Activated CD4-positive, alpha-beta memory T cell treated with anti-CD3 and anti-CD28 coated beads, Interleukin-2, amount 10 ng/mL, durations not matched to agents 7 days and 5 days (primary cell): ENCODE data around the gene CFAP57. TPM values are rescaled to one million over a fixed set of nuclear protein-coding genes. Genes with fewer than 3 reads are reported as not detected.

Experiments used
- CTCF ChIA-PET: fragments of 350-600 bp; sonication (Branson Sonifier 250); formaldehyde crosslinking; loops from one replicate; lab custom pipeline; 2021; ENCODE audit warnings: antibody characterized with exemption, inconsistent platforms; lab: Charles Lee
- POLR2A ChIA-PET: fragments of 350-600 bp; sonication (Branson Sonifier 250); formaldehyde crosslinking; loops from one replicate; lab custom pipeline; 2021; ENCODE audit warnings: antibody characterized with exemption; lab: Charles Lee
- DNase-seq: peaks from one replicate; pipeline ENCODE4 v3.0.0-alpha.2; 2020
- H3K27ac Mint-ChIP-seq: one replicate; pipeline ENCODE4 v1.8.0; 2021; ENCODE audit warnings: mild to moderate bottlenecking, mixed read lengths
- H3K27me3 Mint-ChIP-seq: one replicate; pipeline ENCODE4 v1.8.0; 2021; ENCODE audit warnings: mixed read lengths
- H3K36me3 Mint-ChIP-seq: one replicate; pipeline ENCODE4 v1.8.0; 2021; ENCODE audit warnings: low read depth, mixed read lengths
- H3K4me1 Mint-ChIP-seq: one replicate; pipeline ENCODE4 v1.8.0; 2021; ENCODE audit warnings: mixed read lengths
- H3K4me3 Mint-ChIP-seq: one replicate; pipeline ENCODE4 v1.8.0; 2021; ENCODE audit warnings: mild to moderate bottlenecking, mixed read lengths
- H3K9me3 Mint-ChIP-seq: one replicate; pipeline ENCODE4 v1.8.0; 2021; ENCODE audit warnings: mixed read lengths
- total RNA-seq, 2 experiments: library from RNA; stranded (reverse); gene quantifications; one replicate each; pipeline ENCODE4 v1.2.3, GENCODE V29; 2021

CFAP57 gene
- total RNA-seq, 2 experiments from 2014 or later, result 0.10 TPM; not detected in 1

DNA sequence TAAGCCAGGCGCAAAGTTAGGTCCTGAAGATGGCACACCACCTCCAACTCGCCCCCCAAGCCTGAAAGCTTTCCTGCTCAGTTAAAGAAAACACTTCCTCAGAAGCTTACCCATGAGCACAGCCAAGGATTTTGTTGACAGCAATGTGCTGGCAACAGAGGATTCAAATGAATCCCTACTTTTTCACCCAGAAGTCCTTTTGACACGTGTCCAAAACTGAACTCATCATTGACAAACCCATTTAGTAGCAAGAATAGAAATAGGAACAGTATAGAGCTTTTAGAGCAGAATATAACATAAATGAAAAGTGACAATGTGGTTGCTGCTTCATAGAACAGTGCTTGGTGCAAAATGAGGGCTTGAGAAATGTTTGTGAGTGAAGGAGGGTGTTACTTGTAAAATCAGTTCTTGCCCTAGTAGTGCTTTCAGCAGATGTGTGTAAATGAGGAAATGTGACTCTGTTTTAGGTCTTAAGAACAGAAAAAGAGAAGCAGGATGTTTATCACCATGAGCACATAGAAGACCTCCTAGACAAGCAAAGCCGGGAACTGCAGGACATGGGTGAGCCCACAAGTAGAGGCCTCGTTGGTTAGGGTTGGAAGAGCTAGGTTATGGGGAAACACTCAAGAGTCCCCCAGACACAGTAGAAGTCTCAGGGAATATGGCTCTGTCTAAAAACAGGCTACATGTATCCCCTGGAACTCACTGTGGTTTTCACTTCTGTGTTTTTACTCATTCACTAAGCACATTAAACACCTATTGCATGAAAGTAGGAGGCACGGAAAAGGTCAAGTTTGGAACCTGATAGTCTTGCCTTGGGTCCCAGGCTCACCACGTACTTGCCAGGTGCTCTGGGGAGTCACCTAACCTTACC is 49.0 kb downstream of the CFAP57 start:
- CTCF ChIA-PET, result no interaction called here
- Mint-ChIP-seq H3K4me1 (peaks cover 3% of the 10 kb centered on the region), H3K27ac (no peak overlapping the region), H3K9me3 (no peaks in the 10 kb centered on the region), H3K4me3 (no peak overlapping the region), H3K36me3 (no peaks in the 10 kb centered on the region), H3K27me3 (peaks cover 5% of the 10 kb centered on the region)
- POLR2A ChIA-PET, result no interaction called here
- no peak for DNase-seq

- Mint-ChIP-seq H3K4me1 (peaks cover 3% of the 10 kb centered on the region), H3K27ac (no peak overlapping the region), H3K36me3 (no peaks in the 10 kb centered on the region), H3K27me3 (peaks cover 3% of the 10 kb centered on the region), H3K4me3 (no peak overlapping the region), H3K9me3 (no peaks in the 10 kb centered on the region)
- ChIA-PET POLR2A (no interaction called here), CTCF (no interaction called here)
- no peak for DNase-seq
Measured at GRCh38 chr1:43221797-43222196, 49.7 kb downstream of the CFAP57 start.

GRCh38 chr1:43222879-43223278 is 50.7 kb downstream of the CFAP57 start:
- Mint-ChIP-seq H3K36me3 (no peaks in the 10 kb centered on the region), H3K27me3 (peaks cover 3% of the 10 kb centered on the region), H3K27ac (no peak overlapping the region), H3K9me3 (no peaks in the 10 kb centered on the region), H3K4me3 (no peak overlapping the region), H3K4me1 (peaks cover 3% of the 10 kb centered on the region)
- ChIA-PET CTCF (no interaction called here), POLR2A (no interaction called here)
- DNase-seq, result no peak

- peaks cover 3% of the 10 kb centered on the region for H3K27me3 Mint-ChIP-seq
- no peak for DNase-seq
- peaks cover 3% of the 10 kb centered on the region for H3K4me1 Mint-ChIP-seq
- H3K27ac Mint-ChIP-seq, result no peak overlapping the region
- ChIA-PET CTCF (interaction anchor here (2.7 kb wide), 1 partner anchor 188 kb away, joined by 87 read pairs; no protein-coding TSS in a partner anchor), POLR2A (no interaction called here)
- no peaks in the 10 kb centered on the region for H3K36me3 Mint-ChIP-seq
- no peak overlapping the region for H3K4me3 Mint-ChIP-seq
- no peaks in the 10 kb centered on the region for H3K9me3 Mint-ChIP-seq
Measured at GRCh38 chr1:43225168-43225567, 53.0 kb downstream of the CFAP57 start.

GRCh38 chr1:43227143-43227764 is 55.1 kb downstream of the CFAP57 start:
- no peaks in the 10 kb centered on the region for H3K36me3 Mint-ChIP-seq
- H3K4me1 Mint-ChIP-seq, result no peaks in the 10 kb centered on the region
- H3K27ac Mint-ChIP-seq, result no peak overlapping the region
- DNase-seq, result peak; percentile 83
- ChIA-PET CTCF (interaction anchor here (0.7 to 2.7 kb wide), 18 partner anchors 8 to 707 kb away, joined by 3 to 87 read pairs (median 3); partner anchors contain the start of genes CDC20, ELOVL1, MED8 and SZT2), POLR2A (interaction anchor here (0.5 to 1.5 kb wide), 4 partner anchors 131 to 664 kb away, joined by 3 to 7 read pairs (median 4); partner anchors contain the start of gene CDC20)
- H3K27me3 Mint-ChIP-seq, result peaks cover 2% of the 10 kb centered on the region
- no peak overlapping the region for H3K4me3 Mint-ChIP-seq
- no peaks in the 10 kb centered on the region for H3K9me3 Mint-ChIP-seq

DNA sequence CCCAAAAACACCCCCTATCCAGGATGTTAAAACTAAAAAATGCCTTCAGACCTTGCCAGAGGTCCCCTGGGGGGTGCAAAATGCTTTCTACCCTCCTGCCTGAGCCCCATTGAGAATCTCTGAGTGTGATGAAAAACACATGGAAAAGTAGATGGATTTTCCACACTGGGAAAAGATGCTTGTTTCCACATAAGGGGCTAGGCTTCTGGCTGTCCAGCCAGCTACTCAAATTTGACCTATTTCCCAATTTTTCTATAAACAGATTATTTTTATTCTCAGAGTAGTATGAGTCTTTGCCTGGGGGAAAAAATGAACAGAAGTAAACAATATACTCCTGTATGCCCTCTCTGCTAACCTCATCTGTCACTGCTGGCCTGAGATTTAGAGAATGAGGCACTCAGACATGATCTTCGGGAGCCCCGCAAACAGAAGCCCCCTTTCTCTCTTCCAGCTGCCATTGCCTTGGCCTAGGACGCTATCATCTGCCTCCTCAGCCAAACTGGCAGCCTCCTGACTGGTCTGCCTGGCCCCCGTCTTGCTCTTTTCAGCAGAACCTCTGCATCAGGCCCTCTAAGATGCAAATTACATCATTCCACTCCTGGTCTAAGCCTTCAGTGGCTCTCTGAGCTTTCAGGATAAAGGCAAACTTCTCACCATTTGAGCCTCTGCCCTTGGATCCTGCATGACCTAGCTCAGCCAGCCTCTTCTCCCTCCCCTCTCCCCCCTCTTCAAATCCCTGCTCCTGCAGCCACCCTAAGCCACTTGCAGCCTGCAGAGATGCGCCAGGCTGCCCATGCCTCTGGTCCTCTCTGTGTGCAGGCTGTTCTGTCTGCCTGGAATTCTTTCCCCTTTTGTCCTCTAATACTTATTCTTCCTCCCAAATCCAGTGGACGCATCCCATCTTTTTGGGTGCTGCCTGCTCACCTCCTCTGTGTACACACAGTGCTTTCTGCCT is 58.0 kb downstream of the CFAP57 start:
- no peaks in the 10 kb centered on the region for H3K9me3 Mint-ChIP-seq
- DNase-seq, result no peak
- no peaks in the 10 kb centered on the region for H3K4me1 Mint-ChIP-seq
- ChIA-PET POLR2A (no interaction called here), CTCF (interaction anchor here (0.7 to 2.5 kb wide), 3 partner anchors 9 to 316 kb away, joined by 3 to 11 read pairs (median 5); no protein-coding TSS in a partner anchor)
- peaks cover 2% of the 10 kb centered on the region for H3K27me3 Mint-ChIP-seq
- H3K4me3 Mint-ChIP-seq, result no peak overlapping the region
- no peaks in the 10 kb centered on the region for H3K36me3 Mint-ChIP-seq
- no peak overlapping the region for H3K27ac Mint-ChIP-seq

DNA sequence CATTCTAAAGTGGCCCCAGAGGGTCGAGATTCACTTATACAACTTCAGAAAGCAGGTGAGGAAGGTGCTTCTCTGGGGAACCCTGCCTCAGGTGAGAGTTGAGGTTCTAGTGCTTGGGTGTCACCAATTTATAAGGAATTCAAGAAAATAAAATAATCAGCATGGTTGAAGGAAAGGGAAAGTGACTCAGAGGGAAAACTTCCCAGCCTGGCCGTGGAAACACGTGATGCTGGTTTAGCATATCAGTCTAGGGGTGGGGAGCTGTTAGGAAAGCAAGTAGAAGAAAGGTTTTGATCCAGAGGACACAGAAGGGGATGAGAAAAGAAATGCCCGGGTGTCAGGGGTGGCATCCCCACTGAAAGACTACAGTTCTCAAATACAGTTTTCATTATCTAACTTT is 59.9 kb downstream of the CFAP57 start:
- Mint-ChIP-seq H3K27ac (no peak overlapping the region), H3K4me3 (no peak overlapping the region), H3K36me3 (no peaks in the 10 kb centered on the region), H3K9me3 (no peaks in the 10 kb centered on the region), H3K27me3 (peaks cover 2% of the 10 kb centered on the region), H3K4me1 (no peaks in the 10 kb centered on the region)
- POLR2A ChIA-PET, result no interaction called here
- CTCF ChIA-PET, result interaction anchor here (2.6 kb wide), 1 partner anchor 182 kb away, joined by 11 read pairs; no protein-coding TSS in a partner anchor
- no peak for DNase-seq

DNA sequence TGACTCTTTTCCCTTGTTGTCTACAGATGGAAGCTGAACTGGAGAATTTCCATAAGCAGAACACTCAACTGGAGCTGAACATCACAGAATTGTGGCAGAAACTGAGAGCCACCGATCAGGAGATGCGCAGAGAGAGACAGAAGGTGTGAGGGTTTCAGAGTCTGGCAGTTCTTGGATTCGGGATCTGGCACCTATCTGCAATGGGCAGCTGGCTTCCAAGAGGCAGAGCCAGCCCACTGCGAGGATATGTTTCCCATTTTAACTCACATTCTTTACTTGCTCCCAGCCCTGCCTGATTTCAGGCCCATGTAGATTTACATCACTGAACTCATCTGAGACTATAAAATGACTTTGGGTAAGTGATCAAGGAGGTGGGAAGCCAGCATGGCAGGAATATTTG is 60.4 kb downstream of the CFAP57 start:
- Mint-ChIP-seq H3K4me1 (no peaks in the 10 kb centered on the region), H3K27ac (no peak overlapping the region), H3K9me3 (no peaks in the 10 kb centered on the region), H3K27me3 (peaks cover 2% of the 10 kb centered on the region), H3K4me3 (no peak overlapping the region), H3K36me3 (no peaks in the 10 kb centered on the region)
- ChIA-PET CTCF (interaction anchor here (2.6 kb wide), 1 partner anchor 182 kb away, joined by 11 read pairs; no protein-coding TSS in a partner anchor), POLR2A (no interaction called here)
- DNase-seq, result no peak

- no peak for DNase-seq
- ChIA-PET CTCF (no interaction called here), POLR2A (no interaction called here)
- Mint-ChIP-seq H3K9me3 (no peaks in the 10 kb centered on the region), H3K27me3 (peaks cover 2% of the 10 kb centered on the region), H3K4me3 (no peak overlapping the region), H3K4me1 (peaks cover 2% of the 10 kb centered on the region), H3K27ac (no peak overlapping the region), H3K36me3 (no peaks in the 10 kb centered on the region)
Measured at GRCh38 chr1:43233631-43234030, 61.5 kb downstream of the CFAP57 start.

DNA sequence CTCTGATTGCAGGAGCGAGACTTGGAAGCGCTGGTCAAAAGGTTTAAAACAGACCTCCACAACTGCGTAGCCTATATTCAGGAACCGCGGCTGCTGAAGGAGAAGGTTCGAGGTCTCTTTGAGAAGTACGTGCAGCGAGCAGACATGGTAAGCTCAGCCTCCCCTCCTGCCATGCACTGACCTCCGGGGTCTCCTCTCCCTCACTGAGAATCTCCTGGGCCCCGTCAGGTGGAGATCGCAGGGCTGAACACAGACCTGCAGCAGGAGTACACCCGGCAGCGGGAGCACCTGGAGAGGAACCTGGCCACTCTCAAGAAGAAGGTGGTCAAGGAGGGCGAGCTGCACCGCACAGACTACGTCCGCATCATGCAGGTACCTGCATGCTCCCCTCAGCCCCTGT is 62.1 kb downstream of the CFAP57 start:
- H3K9me3 Mint-ChIP-seq, result no peaks in the 10 kb centered on the region
- H3K27me3 Mint-ChIP-seq, result peaks cover 2% of the 10 kb centered on the region
- ChIA-PET POLR2A (no interaction called here), CTCF (no interaction called here)
- H3K4me3 Mint-ChIP-seq, result no peak overlapping the region
- no peak for DNase-seq
- peaks cover 6% of the 10 kb centered on the region for H3K4me1 Mint-ChIP-seq
- H3K27ac Mint-ChIP-seq, result no peak overlapping the region
- H3K36me3 Mint-ChIP-seq, result no peaks in the 10 kb centered on the region

DNA sequence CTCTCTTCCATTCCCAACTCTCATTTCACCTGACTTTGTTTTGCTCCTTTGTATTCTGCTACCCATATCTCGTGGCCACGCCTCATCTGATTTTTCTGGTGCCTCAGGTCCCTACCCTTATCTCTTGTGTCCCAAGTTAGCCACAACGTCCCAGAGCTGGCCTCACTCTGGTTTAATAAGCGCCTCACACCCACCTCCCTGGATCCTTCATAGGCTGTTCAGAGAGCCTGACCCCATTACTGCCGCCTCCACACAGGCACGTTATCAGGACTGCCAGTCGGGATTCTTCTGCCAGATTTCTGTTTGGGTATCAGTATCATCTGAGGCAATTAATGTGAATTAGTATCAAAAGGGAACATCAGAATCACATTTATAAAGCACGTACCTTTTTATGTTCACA is 62.9 kb downstream of the CFAP57 start:
- Mint-ChIP-seq H3K27me3 (peaks cover 2% of the 10 kb centered on the region), H3K9me3 (no peaks in the 10 kb centered on the region), H3K4me1 (peaks cover 6% of the 10 kb centered on the region), H3K27ac (no peak overlapping the region), H3K4me3 (no peak overlapping the region), H3K36me3 (no peaks in the 10 kb centered on the region)
- DNase-seq, result no peak
- ChIA-PET POLR2A (no interaction called here), CTCF (no interaction called here)

DNA sequence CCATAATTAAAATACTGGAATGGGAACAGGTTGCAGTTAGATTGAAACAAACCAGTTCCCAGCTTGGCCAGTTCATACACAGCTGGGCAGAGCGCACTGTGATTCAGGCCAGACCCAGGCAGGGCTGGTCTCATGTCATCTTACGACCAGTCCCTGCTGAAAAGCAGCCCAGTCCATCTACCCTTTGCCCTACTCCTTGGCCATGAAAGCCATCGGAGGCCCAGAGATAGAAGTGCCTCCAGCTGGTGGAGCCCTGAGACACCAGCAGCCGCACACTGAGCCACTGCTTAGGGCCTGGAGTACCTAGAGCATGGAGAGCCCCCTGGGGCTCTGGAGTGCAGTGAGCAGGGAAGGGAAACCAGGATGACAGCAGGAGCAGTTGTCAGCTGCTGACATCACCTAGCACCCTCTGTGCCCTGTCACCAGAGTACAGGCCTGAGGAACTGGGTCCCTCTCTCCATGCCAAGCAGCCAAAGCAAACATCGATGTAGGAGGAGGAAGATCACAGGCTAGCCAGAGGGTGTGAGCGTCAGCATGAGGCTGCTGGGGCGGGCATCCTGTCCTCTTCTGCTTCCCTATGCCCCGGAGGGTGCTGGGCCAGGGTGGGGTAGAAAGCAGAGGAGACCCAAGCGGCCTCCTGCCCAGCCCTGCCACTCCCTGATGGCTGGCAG is 63.5 kb downstream of the CFAP57 start:
- no peak for DNase-seq
- no peaks in the 10 kb centered on the region for H3K36me3 Mint-ChIP-seq
- H3K27me3 Mint-ChIP-seq, result peaks cover 2% of the 10 kb centered on the region
- ChIA-PET CTCF (no interaction called here), POLR2A (no interaction called here)
- no peak overlapping the region for H3K27ac Mint-ChIP-seq
- H3K4me1 Mint-ChIP-seq, result peaks cover 6% of the 10 kb centered on the region
- no peaks in the 10 kb centered on the region for H3K9me3 Mint-ChIP-seq
- H3K4me3 Mint-ChIP-seq, result no peak overlapping the region
